GM18507 (cell line): ENCODE results near the gene CXCL17.

ENCODE experiments used
- DNase-seq: peaks from one replicate; pipeline ENCODE4 v3.0.0; 2011; ENCODE audit warnings: low read depth; ENCODE audit not compliant: insufficient read length; ENCODE audit errors: extremely low spot score
- FAIRE-seq: peaks from 2 replicates; lab custom pipeline; 2011; peaks lifted over from hg19 to GRCh38; lab: Jason Lieb, UNC

Gene CXCL17

DNA sequence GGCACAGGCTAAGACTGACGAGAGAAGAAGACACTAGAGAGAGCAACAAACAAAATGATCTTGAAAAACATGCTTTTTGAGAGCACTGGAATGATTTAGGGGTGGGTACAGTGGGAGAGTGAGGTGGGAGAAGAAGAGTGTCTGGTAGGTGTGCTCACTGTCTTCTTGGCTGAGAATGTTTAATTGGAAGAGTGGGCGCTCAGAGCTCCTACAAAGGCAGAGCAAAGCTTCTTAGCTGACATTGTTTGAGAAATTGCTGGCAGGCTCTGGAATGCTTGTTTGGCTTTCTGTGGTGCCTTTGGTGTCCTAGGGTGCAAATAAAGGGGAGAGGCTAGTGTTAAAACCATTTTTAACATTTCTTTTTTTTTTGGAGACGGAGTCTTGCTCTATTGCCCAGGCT lies 14.1 kb downstream of the CXCL17 start:
- DNase-seq, result no peak
- FAIRE-seq, result no peak

GRCh38 chr19:42427313-42427712 lies 15.4 kb downstream of the CXCL17 start, which contains the start of gene LIPE:
Gene LIPE (minus strand): TSS chr19:42427388. CDS start chr19:42427149, 239 bp downstream.
- FAIRE-seq (no peak), DNase-seq (no peak)

DNA sequence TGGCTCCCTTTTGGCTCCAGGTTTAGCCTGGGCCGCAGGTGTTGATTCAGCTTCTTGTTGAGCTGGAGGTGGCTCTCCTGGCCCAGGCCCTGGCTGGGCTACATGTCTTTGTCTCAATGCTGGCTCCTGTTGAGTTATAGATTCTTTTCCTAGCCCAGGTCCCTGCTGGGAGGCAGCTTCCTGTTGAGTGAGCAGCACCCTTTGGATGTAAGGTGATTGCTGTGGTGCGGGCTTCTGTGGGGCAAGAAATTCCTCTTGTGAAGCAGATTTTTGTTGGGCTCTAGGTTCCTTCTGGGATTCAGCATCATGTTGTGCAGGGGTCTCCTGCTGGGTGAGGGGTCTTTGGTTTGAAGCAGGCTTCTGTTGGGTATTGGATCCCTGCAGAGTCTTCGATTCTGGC lies 16.1 kb downstream of the CXCL17 start:
- no peak for DNase-seq
- FAIRE-seq, result no peak

- DNase-seq, result no peak
- FAIRE-seq, result no peak
Observed at GRCh38 chr19:42424712-42425131, 18.0 kb downstream of the CXCL17 start.

- DNase-seq (no peak), FAIRE-seq (no peak)
Observed at GRCh38 chr19:42424345-42424707, 18.4 kb downstream of the CXCL17 start.

DNA sequence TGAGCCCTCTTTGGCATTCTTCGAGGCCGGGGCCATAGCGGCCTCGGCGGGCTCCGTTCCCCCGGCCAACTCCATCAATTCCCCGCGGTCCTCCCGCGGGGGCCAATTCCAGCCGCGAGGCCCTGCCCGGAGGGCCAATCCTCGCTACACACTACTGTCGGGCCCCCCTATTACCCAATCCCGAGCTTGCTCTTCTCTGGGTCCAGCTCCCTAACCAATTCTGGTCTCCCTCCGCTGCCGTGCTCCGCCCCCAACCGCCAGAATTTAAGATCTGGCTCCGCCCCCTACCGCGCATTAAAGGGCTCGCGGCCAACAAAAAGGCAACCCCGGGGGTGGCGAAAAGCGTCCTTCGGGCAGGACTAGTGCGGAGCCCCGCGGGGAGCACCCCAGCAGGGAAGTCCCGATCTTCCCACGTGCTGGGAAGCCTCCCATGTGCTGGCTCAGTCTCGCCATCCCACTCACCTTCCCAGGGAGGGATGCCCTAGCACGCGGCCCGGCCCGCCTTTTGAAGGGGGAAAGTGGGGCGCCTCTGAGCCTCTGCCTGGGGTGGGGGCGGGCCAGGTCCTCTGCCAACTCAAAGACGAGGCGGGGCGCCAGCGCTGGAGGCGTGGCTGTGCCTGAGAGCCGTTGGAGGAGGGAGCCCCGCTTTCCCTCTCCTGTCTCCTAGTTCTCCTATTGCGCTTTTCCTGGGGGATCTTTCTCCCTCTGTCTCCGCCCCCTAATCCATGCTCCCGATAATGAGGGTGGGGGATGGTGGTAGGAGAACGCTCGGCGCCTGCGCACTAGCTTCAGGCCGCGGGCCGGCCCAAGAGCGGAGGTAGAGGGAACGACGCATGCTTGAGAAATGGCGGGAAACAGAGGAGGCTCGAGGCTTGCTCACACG lies 19.0 kb downstream of the CXCL17 start:
- FAIRE-seq (peak; percentile 97), DNase-seq (peak; percentile 91)

DNA sequence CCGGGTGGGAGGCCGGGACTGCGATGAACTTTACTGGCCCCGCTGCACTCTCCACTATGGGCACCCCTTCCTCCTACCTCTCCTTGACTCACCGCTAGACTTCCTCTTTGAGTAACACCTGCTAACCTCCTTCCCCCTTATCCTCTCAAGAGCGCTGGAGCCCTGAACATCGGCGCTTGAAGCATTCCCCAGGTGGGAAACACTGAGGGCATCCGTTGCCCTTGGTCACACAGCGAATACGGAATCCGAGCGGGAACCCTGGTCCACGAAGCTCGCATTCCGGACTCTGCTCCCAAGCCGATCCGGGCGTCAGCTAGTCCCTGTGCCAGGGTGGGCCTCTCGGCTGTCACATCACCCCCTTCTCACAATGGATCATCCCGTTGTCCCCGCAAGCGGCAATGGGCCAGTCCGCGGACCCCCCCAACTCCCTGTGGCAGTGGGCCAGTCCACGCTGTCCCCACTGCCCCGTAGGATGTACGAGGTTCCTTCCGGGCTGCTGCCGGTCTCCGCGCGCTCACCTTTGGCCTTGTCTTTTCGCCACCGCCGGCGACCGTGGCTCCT lies 19.8 kb downstream of the CXCL17 start:
- DNase-seq (peak; percentile 33), FAIRE-seq (peak; percentile 83)

DNA sequence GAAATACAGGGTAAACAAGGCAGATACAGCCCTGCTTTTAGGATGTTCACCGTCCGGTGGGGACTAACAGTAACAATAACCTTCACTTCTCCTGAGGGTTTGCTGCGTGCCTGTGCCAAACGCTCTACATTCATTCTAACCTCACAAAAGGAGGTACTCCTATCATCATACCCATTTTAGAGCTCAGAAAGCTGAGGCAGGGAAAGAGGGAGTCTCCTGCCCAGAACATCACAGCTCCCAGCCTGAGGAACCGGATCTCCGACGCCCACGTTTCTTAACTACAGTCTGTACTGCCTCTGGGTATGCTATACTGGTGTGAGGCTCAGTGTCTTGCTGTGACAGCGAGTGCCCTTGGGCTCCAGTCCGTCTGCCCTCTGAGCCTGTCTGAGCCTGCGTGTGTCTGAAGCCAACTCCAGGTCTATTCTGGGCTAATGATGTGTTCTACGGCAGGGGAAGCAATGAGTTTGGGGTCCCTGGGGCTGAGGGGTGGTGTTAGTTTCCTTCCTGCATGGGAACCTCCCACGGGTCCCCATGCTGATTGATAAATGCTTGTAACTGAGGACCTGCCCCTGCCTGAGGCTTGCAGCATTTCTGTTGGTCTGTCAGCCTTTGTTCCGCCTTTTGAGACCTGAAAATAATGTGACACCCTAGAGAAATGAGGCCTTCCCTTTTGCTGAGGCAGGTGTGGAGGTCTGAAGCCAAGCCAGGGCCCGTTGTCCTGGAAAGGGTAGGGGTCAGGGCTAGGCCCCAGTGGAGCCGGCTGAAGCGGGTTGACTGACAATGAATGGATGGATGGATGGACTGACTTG lies 20.4 kb downstream of the CXCL17 start:
- DNase-seq (no peak), FAIRE-seq (no peak)

- FAIRE-seq (no peak), DNase-seq (no peak)
Observed at GRCh38 chr19:42421591-42422031, 21.1 kb downstream of the CXCL17 start.

- no peak for DNase-seq
- FAIRE-seq, result no peak
Observed at GRCh38 chr19:42421101-42421500, 21.6 kb downstream of the CXCL17 start.

DNA sequence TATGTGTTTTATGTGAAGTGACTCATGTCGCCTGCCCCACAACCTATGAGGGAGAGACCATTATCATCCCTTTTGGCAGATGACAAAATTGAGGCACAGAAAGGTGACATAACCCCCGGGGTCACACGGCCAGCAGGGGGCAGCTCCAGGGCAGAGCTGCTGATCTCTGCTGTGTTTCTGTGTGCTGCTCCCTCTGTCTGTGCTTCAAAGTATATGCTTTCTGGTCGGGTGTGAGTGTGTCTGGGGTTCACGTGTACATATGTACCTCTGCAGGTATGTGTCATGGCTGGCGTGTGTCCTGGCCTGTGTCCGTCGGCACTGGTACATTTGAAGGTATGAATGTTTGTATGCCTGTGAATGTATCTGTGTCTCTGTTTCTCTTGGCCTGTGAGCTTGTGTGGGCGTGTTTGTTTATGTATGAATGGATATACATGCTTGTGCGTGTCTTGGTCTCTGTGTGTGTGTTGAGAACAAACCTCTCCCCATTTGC lies 22.6 kb downstream of the CXCL17 start:
- FAIRE-seq, result peak; percentile 93
- no peak for DNase-seq

DNA sequence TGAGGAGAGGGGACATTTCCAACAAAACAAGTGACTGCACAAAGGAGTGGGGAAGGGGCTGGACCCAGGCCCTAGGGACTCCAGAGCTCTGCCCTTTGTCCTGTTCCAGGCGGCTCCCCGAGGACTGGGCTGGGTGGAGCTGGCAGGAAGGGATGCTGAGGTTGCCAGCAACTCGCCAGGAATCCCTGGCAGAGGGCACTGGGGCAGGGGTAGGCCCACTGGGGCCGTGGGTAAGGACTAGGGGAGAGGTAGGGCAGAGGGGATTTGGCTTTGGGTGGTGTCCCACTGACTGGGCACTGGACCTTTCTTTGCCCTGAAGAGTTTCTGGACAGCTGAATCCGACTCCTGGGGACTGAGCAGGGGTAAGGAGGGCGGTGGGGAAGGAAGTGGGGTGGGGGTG lies 23.4 kb downstream of the CXCL17 start:
- FAIRE-seq, result no peak
- DNase-seq, result no peak

GRCh38 chr19:42412661-42413076 lies 30.1 kb downstream of the CXCL17 start:
- DNase-seq, result no peak
- no peak for FAIRE-seq

- DNase-seq (no peak), FAIRE-seq (no peak)
Observed at GRCh38 chr19:42412227-42412626, 30.5 kb downstream of the CXCL17 start.

DNA sequence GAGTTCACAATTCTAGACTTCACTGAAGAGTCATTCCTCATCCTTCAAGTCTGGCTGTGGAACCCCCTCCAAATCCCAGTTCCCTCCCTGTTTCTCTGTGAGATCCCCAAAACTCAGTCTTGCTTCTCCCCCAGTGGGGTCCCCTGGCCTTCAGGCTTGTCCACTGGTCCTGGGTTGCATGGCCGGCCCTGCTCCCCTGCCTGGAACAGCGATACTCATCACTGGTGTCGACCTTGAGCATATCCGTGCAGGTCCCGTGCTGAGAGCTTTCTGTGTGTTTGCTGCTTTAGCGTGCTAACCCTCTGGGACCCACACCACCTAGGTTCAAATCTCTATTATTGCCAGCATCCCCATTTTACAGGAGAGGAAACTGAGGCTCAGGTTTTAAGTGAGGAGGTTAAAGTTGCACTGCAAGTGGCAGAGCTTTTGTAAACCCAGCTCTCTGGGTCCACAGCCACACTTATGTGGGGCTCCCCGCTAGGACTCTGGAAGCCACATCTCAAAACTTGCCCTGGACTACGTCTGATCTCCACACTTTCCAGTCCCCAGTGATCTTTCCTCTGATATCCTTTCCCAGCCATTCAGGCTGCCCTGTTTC lies 31.1 kb downstream of the CXCL17 start:
- FAIRE-seq, result no peak
- DNase-seq, result no peak

DNA sequence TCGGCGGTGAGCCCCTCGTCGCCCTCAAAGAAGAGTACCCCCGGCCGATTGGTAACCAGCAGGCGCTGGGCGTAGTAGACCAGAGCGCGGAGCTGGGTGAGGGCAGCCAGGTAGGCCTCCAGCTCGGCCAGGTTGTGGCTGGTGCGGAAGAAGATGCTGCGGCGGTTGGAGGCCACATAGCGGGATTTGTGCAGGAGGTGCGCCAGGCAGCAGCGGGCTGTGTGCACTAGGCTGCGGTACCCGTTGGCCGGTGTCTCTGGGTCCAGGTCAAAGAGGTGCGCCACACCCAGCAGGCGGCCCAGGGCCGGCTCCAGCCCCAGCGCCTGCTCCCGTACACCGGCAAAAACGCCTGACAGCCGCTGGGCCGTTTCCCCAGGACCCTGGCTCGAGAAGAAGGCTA lies 32.4 kb downstream of the CXCL17 start:
- no peak for FAIRE-seq
- DNase-seq, result no peak

DNA sequence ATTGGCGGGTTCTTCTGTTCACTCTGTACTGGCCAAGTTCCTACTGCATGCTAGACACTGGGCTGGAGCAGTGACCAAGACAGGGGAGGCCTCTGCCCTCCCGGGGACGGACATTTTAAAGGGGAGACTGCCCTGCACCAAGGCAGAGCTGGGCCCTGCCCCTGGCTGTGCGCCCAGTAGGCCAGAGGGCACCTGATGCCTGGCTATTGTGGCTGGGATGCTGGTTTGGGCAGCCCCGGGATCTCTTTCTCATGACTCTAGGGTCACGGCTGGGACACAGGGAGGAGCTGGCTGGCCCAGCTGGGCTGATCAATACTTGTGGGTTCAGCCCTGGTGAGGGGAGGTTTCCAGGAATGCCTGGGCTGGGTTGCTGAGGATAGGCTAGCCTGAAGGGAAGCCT lies 33.3 kb downstream of the CXCL17 start:
- no peak for FAIRE-seq
- no peak for DNase-seq

DNA sequence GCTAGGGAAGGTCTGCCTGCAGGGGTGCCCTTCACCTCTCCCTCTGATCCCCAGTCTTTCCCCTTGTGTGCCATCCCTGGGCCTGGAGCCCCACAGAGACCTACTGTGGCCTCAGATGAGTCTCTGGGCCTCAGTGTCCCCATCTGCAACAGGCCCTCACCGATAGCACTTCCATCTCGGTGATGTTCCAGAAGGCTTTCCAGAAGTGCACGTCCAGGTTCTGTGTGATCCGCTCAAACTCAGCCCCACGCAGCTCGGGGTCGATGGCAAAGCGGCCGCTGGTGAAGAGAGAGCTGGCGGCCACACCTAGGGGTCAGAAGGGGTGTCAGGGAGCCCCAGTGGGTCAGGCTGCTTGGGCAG lies 35.0 kb downstream of the CXCL17 start:
- FAIRE-seq (no peak), DNase-seq (no peak)

DNA sequence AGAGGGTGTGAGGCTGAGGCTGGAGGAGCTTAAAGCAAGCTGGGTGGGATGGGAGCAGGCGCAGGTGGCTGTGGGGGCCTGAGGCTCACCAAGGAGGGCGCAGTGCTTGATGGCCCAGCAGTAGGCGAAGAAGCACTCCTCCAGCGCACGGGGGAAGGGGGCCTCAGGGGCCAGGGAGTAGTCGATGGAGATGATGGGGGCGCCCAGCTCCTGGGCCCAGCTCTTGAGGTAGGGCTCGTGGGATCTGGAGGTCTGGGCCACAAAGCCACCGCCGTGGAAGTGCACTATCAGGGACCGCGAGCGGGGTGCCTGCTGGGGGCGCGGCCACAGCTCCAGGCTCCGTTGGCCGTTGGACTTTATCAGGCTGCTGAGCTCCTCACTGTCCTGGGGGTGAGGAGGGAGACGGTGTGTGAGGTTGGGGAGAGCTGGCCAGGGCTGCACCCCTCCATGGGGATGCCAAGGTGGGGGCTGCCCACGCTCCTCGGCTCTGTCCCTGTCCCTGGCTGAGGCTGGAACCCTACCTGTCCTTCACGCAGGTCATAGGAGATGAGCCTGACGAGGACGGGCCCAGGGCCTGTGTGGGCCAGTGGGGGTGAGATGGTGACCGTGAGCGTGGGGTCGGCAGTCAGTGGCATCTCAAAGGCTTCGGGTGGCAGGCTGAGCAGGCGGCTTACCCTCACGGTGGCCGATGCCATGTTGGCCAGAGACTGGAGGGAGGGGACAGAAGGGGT lies 35.5 kb downstream of the CXCL17 start:
- FAIRE-seq, result no peak
- no peak for DNase-seq
